Suprapubic skin (tissue), 3 donors: ENCODE results near the gene RHOJ.

Source experiments
- CTCF ChIP-seq, 2 donors: fragments of 200-600 bp in 1 of 2; fragments of 450-650 bp in 1 of 2; sonication (generic) in 1 of 2; IDR thresholded peaks; one replicate each; pipeline ENCODE4 v1.5.1; 2016 to 2019; ENCODE audit warnings: antibody characterized with exemption in 2 of 2, mild to moderate bottlenecking in 1 of 2, moderate library complexity in 1 of 2
- POLR2AphosphoS5 ChIP-seq, 3 donors: sonication (generic); formaldehyde crosslinking; IDR thresholded peaks; one replicate each; pipeline ENCODE4 v1.6.1; 2017; ENCODE audit warnings: antibody characterized with exemption in 3 of 3

- TF ChIP-seq CTCF (IDR thresholded peaks at IDR 0.05) = no peak
- TF ChIP-seq POLR2AphosphoS5 (IDR thresholded peaks at IDR 0.05) = no peak
These were observed 867 bp downstream of the RHOJ start for GRCh38 chr14:63205044-63205575.
